Spleen (tissue), 7 donors: ENCODE results near the gene AP5M1.

ENCODE experiments used
- POLR2A ChIP-seq, 3 donors: fragments of 450-650 bp; IDR thresholded peaks; one replicate each; pipeline ENCODE4 v1.5.1; 2017; ENCODE audit warnings: antibody characterized with exemption in 3 of 3, mild to moderate bottlenecking in 1 of 3
- TF ChIP-seq, protein P1 (sequence below), 11 experiments: fragments of 200-600 bp in 7 of 11; fragments of 450-650 bp in 4 of 11; sonication (generic) in 4 of 11; IDR thresholded peaks in 8 of 11; conservative IDR thresholded peaks in 3 of 11; 1 replicate in 7 of 11; 2 replicates in 4 of 11; pipeline versions ENCODE4 v1.4.0 to v1.8.0; 2016 to 2021; ENCODE audit warnings: antibody characterized with exemption in 11 of 11, inconsistent platforms in 4 of 11, mild to moderate bottlenecking in 1 of 11
- donor health status: DM: no; HTN: no; CAD: no; lungs with moderate emphysema.
- donor health status: DM: no; HTN: no; CAD: no.
- donor health status: DM: no; HTN: no; CAD: no.

DNA sequence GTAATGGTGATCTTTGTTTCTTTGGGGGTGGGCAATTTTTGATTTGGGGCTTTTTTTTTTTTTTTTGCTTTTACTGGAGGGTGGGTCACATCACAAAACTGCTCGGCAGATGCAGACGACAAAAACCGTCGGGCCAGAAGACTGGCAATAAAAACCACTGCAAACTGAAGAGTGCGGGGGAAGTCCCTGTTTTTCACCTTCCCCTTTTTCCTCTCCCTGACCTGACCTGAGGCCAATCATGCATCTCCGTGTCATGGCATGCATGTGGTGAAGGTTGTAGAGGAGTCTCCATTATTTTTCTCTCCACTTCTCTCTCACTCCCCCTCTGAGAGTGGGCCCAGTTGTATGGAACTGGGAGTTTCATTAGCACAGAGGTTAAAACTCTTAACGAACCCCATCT, 57.5 kb downstream of the AP5M1 start:
- TF ChIP-seq, protein P1, sequence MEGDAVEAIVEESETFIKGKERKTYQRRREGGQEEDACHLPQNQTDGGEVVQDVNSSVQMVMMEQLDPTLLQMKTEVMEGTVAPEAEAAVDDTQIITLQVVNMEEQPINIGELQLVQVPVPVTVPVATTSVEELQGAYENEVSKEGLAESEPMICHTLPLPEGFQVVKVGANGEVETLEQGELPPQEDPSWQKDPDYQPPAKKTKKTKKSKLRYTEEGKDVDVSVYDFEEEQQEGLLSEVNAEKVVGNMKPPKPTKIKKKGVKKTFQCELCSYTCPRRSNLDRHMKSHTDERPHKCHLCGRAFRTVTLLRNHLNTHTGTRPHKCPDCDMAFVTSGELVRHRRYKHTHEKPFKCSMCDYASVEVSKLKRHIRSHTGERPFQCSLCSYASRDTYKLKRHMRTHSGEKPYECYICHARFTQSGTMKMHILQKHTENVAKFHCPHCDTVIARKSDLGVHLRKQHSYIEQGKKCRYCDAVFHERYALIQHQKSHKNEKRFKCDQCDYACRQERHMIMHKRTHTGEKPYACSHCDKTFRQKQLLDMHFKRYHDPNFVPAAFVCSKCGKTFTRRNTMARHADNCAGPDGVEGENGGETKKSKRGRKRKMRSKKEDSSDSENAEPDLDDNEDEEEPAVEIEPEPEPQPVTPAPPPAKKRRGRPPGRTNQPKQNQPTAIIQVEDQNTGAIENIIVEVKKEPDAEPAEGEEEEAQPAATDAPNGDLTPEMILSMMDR (IDR thresholded peaks at IDR 0.05 in 8 of 11, conservative IDR thresholded peaks at IDR 0.05 in 3 of 11): no peak
- TF ChIP-seq POLR2A (IDR thresholded peaks at IDR 0.05): no peak
